Smooth muscle cell (in vitro differentiated cells): ENCODE results near the gene PRMT1. TPM values are rescaled to one million over a fixed set of nuclear protein-coding genes. Genes with fewer than 3 reads are reported as not detected.
A peak's percentile ranks its signal among the peaks of the same experiment; 100 is the strongest.

ENCODE experiments used
- DNase-seq: peaks from one replicate; lab custom pipeline; 2025; ENCODE audit not compliant: unreplicated experiment; lab: John Stamatoyannopoulos, UW
- H2AFZ ChIP-seq: fragments of 200-600 bp; sonication (generic); 2 replicates; pipeline ENCODE4 v1.6.0; 2016; ENCODE audit warnings: antibody characterized with exemption, low read depth, mild to moderate bottlenecking
- H3F3A ChIP-seq: fragments of 200-600 bp; sonication (generic); 2 replicates; pipeline ENCODE4 v1.6.0; 2017; ENCODE audit warnings: antibody characterized with exemption, low read depth
- H3K27ac ChIP-seq: fragments of 200-600 bp; sonication (generic); 2 replicates; pipeline ENCODE4 v1.5.1; 2016; ENCODE audit warnings: low read depth, mild to moderate bottlenecking
- H3K27me3 ChIP-seq: fragments of 200-600 bp; sonication (generic); 2 replicates; pipeline ENCODE4 v1.6.1; 2016; ENCODE audit warnings: low read depth, mild to moderate bottlenecking
- H3K36me3 ChIP-seq: fragments of 200-600 bp; sonication (generic); 2 replicates; pipeline ENCODE4 v1.5.1; 2016; ENCODE audit warnings: low read depth
- H3K4me1 ChIP-seq: fragments of 200-600 bp; sonication (generic); 2 replicates; pipeline ENCODE4 v1.5.1; 2016; ENCODE audit warnings: low read depth
- H3K4me2 ChIP-seq: fragments of 200-600 bp; sonication (generic); 2 replicates; pipeline ENCODE4 v1.6.0; 2016; ENCODE audit warnings: mild to moderate bottlenecking
- H3K4me3 ChIP-seq: fragments of 200-600 bp; sonication (generic); 2 replicates; pipeline ENCODE4 v1.5.1; 2016; ENCODE audit warnings: mild to moderate bottlenecking
- H3K79me2 ChIP-seq: fragments of 200-600 bp; sonication (generic); 2 replicates; pipeline ENCODE4 v1.6.0; 2016; ENCODE audit warnings: low read depth, mild to moderate bottlenecking
- H3K9ac ChIP-seq: fragments of 200-600 bp; sonication (generic); 2 replicates; pipeline ENCODE4 v1.6.0; 2016; ENCODE audit warnings: low read depth
- H3K9me3 ChIP-seq: fragments of 200-600 bp; sonication (generic); replicated peaks from 2 replicates; pipeline ENCODE4 v1.5.1; 2016; ENCODE audit warnings: low read depth
- H4K20me1 ChIP-seq: fragments of 200-600 bp; sonication (generic); 2 replicates; pipeline ENCODE4 v1.6.0; 2016; ENCODE audit warnings: low read depth
- CTCF ChIP-seq: fragments of 200-600 bp; sonication (generic); IDR thresholded peaks from 2 replicates; pipeline ENCODE4 v1.5.1; 2017; ENCODE audit warnings: borderline replicate concordance, mild to moderate bottlenecking, antibody characterized with exemption; ENCODE audit not compliant: insufficient read depth, poor library complexity, severe bottlenecking
- WGBS: methylation state at CpG from one replicate; pipeline ENCODE4 v1.1.7; 2016; ENCODE audit warnings: low lambda C conversion rate; 5-methylcytosine and 5-hydroxymethylcytosine counted together
- polyA plus RNA-seq: library from polyadenylated mRNA; unstranded; fragments of >200 nt; fragmentation: Nextera tagmentation; extraction: Ambion mirVana; gene quantifications from 2 replicates; pipeline ENCODE4 v1.2.1, GENCODE V29; 2016
- total RNA-seq: library from RNA; depleted of rRNA; stranded (reverse); fragments of >200 nt; gene quantifications from 2 replicates; pipeline ENCODE4 v1.2.3, GENCODE V29; 2014

Gene PRMT1
- total RNA-seq (147 and 174 TPM in 2 replicates), polyA plus RNA-seq (170 and 175 TPM in 2 replicates)

DNA sequence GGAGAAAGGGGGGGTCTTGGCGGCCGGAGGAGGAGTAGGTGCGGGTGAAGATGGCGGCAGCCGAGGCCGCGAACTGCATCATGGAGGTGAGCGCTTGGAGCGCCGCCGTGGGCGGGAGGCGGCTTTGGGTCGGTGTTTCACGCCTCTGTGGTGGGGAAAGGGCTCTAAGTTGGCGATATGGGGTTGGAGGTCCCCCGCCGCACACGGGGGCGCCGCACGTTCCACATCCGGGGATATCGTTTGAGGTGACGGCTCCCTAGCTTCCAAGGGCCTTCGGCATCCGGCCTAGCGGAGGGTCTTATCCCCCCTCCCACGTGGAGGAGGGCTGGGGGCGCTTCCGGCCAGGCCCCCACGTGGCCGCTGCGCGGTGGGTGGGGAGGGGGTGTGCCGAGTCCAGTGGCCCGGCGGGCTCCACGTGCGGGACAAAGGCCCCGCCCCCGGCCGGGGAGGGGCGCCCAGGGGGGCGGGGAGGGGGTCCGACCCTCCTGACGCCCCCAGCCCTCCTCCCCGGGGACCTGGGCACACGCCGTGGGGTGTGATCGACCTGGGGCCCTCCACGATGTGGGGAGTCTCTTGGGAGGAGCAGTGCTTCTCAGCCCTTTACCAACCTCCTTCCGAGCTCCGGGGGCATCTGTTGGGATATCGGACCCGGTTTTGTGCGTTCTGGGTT is at the start of gene PRMT1:
PRMT1 (plus strand) TSS at position 41 of the 670 bp plus-strand sequence; CDS start at position 51, 10 bp downstream.
- Histone ChIP-seq H3K36me3 (no peaks in the 10 kb centered on the region), H3K4me3 (peak within 1 kb of the TSS; percentile 68), H3K4me1 (peaks cover 16% of the 10 kb centered on the region), H3K9me3 (no peaks in the 10 kb centered on the region), H3K9ac (peak within 1 kb of the TSS; percentile 98), H3K79me2 (peaks cover 49% of the 10 kb centered on the region), H4K20me1 (peaks cover 47% of the 10 kb centered on the region), H3K27ac (peak within 1 kb of the TSS; percentile 98), H2AFZ (peak within 1 kb of the TSS; percentile 63), H3F3A (peaks cover 32% of the 10 kb centered on the region), H3K27me3 (no peaks in the 10 kb centered on the region), H3K4me2 (peak within 1 kb of the TSS; percentile 91)
- 0% methylated on average over 21 of the region's 57 CpGs for WGBS
- TF ChIP-seq CTCF = no peak
- DNase-seq = no peak

- no peak overlapping the region for H3K27ac ChIP-seq
Measured at GRCh38 chr19:49629659-49630058, 47.4 kb upstream of the PRMT1 start.

GRCh38 chr19:49631014-49631588 is 46.0 kb upstream of the PRMT1 start:
- no peak overlapping the region for H3K4me3 ChIP-seq
- 88% methylated on average over 5 of the region's 9 CpGs for WGBS
- no peak overlapping the region for H2AFZ ChIP-seq
- TF ChIP-seq CTCF = no peak
- H3K27me3 ChIP-seq = no peaks in the 10 kb centered on the region
- no peak overlapping the region for H3K4me2 ChIP-seq
- H3K9ac ChIP-seq = no peak overlapping the region
- H3F3A ChIP-seq = peaks cover 7% of the 10 kb centered on the region
- H3K27ac ChIP-seq = no peak overlapping the region
- no peak for DNase-seq
- no peaks in the 10 kb centered on the region for H3K9me3 ChIP-seq
- H3K79me2 ChIP-seq = no peaks in the 10 kb centered on the region
- no peaks in the 10 kb centered on the region for H4K20me1 ChIP-seq
- no peaks in the 10 kb centered on the region for H3K36me3 ChIP-seq
- H3K4me1 ChIP-seq = no peaks in the 10 kb centered on the region

More at GRCh38 chr19:49629659-49630058, 47.4 kb upstream of the PRMT1 start:
- no peak for TF ChIP-seq CTCF
- no peaks in the 10 kb centered on the region for H3K4me1 ChIP-seq
- no peak overlapping the region for H3K4me2 ChIP-seq
- no peak for DNase-seq
- no peaks in the 10 kb centered on the region for H3K27me3 ChIP-seq
- WGBS = 98% methylated on average over 9 of the region's 9 CpGs
- H3K36me3 ChIP-seq = no peaks in the 10 kb centered on the region
- no peaks in the 10 kb centered on the region for H3K79me2 ChIP-seq
- no peak overlapping the region for H2AFZ ChIP-seq
- H3F3A ChIP-seq = peaks cover 7% of the 10 kb centered on the region
- H4K20me1 ChIP-seq = peaks cover 1% of the 10 kb centered on the region
- H3K4me3 ChIP-seq = no peak overlapping the region
- H3K9me3 ChIP-seq = no peaks in the 10 kb centered on the region
- H3K9ac ChIP-seq = no peak overlapping the region
